Right lobe of liver (tissue), 6 donors: Measurements from ENCODE around the gene ACSL5. TPM values are rescaled to one million over a fixed set of nuclear protein-coding genes. Genes with fewer than 3 reads are reported as not detected.
A peak's percentile ranks its signal among the peaks of the same experiment; 100 is the strongest.
"Not testable (repeated sequence)": the region's sequence is repeated elsewhere in the genome, so short reads cannot be mapped to it uniquely, and the experiment has no call there.

Experiments used
- ATAC-seq, 4 donors: fragments of 200-7000 bp; cut with Tn5 transposase; one replicate each; pipeline ENCODE4 v1.9.1; 2020; ENCODE audit warnings: mild to moderate bottlenecking in 4 of 4, moderate library complexity in 4 of 4
- DNase-seq, 3 donors: peaks; one replicate each; pipeline ENCODE4 v3.0.0-alpha.2; 2020
- H3K27ac ChIP-seq, 3 donors: fragments of 200-600 bp; one replicate each; pipeline ENCODE4 v1.8.0; 2022
- H3K27me3 ChIP-seq, 2 donors: fragments of 200-600 bp; one replicate each; pipeline ENCODE4 v1.8.0; 2022
- H3K36me3 ChIP-seq, 4 donors: fragments of 200-600 bp; sonication (generic) in 1 of 4; one replicate each; pipeline versions ENCODE4 v1.5.1 to v1.8.0; 2017 to 2022; ENCODE audit warnings: control low read depth in 1 of 4
- H3K4me1 ChIP-seq, 4 donors: fragments of 200-600 bp; sonication (generic) in 1 of 4; one replicate each; pipeline versions ENCODE4 v1.5.1 to v1.8.0; 2017 to 2022; ENCODE audit warnings: control low read depth in 1 of 4
- H3K4me3 ChIP-seq, 3 donors: fragments of 200-600 bp; one replicate each; pipeline ENCODE4 v1.8.0; 2022
- H3K9me3 ChIP-seq, 4 donors: fragments of 200-600 bp; sonication (generic) in 1 of 4; one replicate each; pipeline versions ENCODE4 v1.5.1 to v1.8.0; 2017 to 2022; ENCODE audit warnings: control low read depth in 1 of 4
- POLR2A ChIP-seq: fragments of 450-650 bp; IDR thresholded peaks from one replicate; pipeline ENCODE4 v1.6.1; 2017; ENCODE audit warnings: antibody characterized with exemption, mild to moderate bottlenecking
- WGBS: methylation state at CpG from one replicate; pipeline ENCODE4 v1.1.6; 2018; ENCODE audit warnings: low coverage, low lambda C conversion rate; ENCODE audit not compliant: insufficient coverage; ENCODE audit errors: missing lambda C conversion rate; 5-methylcytosine and 5-hydroxymethylcytosine counted together
- intact Hi-C, 2 donors: fragments of 100-400 bp; cut with DNase I; formaldehyde crosslinking; loops; one replicate each; pipeline versions ENCODE4 v1.11.2 to v1.14.1; 2022
- total RNA-seq, 6 experiments: library from RNA; depleted of rRNA in 2 of 6; stranded (reverse); fragments of >200 nt in 2 of 6; fragmentation: NEBNext Ultra II Directional in 3 of 6; extraction: Animal tissue kit (Norgen Biotek cat#: 25700) in 3 of 6; gene quantifications; one replicate each; pipeline versions ENCODE4 v1.1.0 to v1.2.4, GENCODE V29; 2016 to 2023
- TF ChIP-seq, protein P1 (sequence below), 4 donors: fragments of 200-600 bp in 3 of 4; fragments of 450-650 bp in 1 of 4; IDR thresholded peaks; one replicate each; pipeline versions ENCODE4 v1.5.1 to v1.8.0; 2016 to 2022; ENCODE audit warnings: antibody characterized with exemption in 4 of 4, mild to moderate bottlenecking in 2 of 4
- donor health status: DM: no; HTN: yes; CAD: no.
- donor health status: DM: no; HTN: no; CAD: no.
- donor health status: DM: no; HTN: no; CAD: no.
- donor health status: DM: no; HTN: yes; CAD: no.
- donor health status: DM: no; HTN: yes; CAD: no.

ACSL5 gene
- total RNA-seq, 6 experiments from 2014 or later: 35.1 to 92.4 (median 73.8) TPM

DNA sequence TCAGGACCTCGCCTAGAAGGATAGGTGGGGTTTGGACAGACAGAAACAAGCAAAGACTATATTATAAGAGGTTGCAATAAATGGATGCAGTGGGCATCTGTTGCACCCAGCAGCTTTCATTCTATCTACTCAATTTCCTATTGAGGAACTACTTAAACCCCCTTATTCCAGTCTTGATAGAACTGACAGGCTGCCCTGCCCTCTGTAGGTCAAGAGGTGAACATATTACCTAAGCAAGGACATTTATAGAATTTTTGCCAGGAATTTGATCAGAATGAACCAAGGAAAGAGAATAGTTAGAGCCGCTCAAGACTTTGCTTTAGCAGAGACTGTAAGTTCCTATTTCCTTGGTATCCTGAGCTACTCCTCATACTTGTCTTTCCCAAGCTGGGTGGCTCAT is 82.6 kb downstream of the ACSL5 start:
- no peak for ATAC-seq
- 77% methylated on average over 2 of the region's 2 CpGs for WGBS
- TF ChIP-seq POLR2A: no peak
- TF ChIP-seq, protein P1, sequence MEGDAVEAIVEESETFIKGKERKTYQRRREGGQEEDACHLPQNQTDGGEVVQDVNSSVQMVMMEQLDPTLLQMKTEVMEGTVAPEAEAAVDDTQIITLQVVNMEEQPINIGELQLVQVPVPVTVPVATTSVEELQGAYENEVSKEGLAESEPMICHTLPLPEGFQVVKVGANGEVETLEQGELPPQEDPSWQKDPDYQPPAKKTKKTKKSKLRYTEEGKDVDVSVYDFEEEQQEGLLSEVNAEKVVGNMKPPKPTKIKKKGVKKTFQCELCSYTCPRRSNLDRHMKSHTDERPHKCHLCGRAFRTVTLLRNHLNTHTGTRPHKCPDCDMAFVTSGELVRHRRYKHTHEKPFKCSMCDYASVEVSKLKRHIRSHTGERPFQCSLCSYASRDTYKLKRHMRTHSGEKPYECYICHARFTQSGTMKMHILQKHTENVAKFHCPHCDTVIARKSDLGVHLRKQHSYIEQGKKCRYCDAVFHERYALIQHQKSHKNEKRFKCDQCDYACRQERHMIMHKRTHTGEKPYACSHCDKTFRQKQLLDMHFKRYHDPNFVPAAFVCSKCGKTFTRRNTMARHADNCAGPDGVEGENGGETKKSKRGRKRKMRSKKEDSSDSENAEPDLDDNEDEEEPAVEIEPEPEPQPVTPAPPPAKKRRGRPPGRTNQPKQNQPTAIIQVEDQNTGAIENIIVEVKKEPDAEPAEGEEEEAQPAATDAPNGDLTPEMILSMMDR (IDR thresholded peaks at IDR 0.05): peak in 1 of 4 donors; percentile 8

DNA sequence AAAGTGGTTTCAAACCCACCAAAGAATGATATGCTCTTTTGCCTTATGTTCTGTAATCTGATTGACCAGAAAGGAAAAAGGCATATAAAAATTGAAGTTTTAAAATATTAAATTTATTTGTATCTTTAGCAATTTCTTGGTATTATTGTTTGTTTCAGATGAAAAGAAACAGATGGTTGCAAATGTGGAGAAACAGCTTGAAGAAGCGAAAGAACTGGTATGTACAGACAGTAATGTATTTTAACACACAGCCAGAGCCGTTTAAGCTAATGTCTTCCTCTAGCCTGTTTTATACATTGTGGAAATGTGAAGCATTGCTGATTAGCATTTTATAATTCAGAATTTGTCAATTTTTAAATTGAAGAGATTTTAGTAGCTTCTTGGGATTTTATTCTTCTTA is 86.5 kb downstream of the ACSL5 start:
- DNase-seq (no peak), ATAC-seq (no peak)
- Histone ChIP-seq H3K27ac (no peak overlapping the region), H3K36me3 (peaks cover 0 to 7% (median 1%) of the 10 kb centered on the region in 4 donors), H3K9me3 (no peaks in the 10 kb centered on the region), H3K27me3 (no peaks in the 10 kb centered on the region), H3K4me3 (no peak overlapping the region), H3K4me1 (no peaks in the 10 kb centered on the region)
- WGBS: 100% methylated on average over 2 of the region's 2 CpGs
- TF ChIP-seq, protein P1 (IDR thresholded peaks at IDR 0.05): no peak
- TF ChIP-seq POLR2A: no peak
- intact Hi-C loops: no loop called here

More for the DNA sequence above, 82.6 kb downstream of the ACSL5 start:
- H3K36me3 ChIP-seq: no peaks in the 10 kb centered on the region
- no peak overlapping the region for H3K27ac ChIP-seq
- intact Hi-C loops: no loop called here
- no peak for DNase-seq
- H3K4me1 ChIP-seq: no peaks in the 10 kb centered on the region
- no peaks in the 10 kb centered on the region for H3K9me3 ChIP-seq
- H3K27me3 ChIP-seq: no peaks in the 10 kb centered on the region
- no peak overlapping the region for H3K4me3 ChIP-seq

DNA sequence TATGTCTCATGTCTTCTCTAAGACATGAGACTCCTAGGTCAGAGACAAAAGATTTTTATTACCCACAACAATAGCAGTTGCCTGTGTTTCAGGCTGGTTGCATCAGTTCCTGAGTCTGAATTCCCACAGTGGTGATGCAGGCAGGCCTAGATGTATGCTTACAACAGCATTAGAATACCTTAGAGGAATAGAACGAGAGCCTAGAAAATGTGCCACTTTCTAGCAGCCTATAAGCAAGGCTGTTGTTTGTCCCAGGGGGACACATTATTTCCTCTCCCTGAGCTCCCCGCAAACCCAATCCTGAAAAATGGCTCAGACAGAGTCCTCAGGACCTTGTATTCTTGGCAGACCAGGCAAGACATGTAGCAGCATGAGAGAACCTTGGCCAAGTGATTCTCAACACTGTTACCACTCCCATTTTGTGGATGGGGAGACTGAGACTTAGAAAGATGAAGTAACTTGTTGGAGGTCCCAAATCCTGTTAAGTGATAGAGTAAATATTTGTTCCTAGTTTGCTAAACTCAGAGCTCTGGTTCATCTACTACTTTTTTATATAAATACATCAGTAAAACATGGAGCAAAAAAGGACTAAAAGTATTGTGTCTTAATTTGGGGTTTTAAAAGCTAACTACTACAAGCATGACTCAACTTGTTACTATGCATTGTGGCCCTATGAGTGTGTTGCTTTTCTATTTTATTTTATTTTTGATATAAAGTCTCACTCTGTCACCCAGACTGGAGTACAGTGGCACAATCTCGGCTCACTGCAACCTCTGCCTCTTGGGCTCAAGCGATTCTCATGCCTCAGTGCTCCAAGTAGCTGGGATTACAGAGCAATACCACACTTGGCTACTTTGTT is 87.3 kb downstream of the ACSL5 start:
- no peak for DNase-seq
- no peak overlapping the region for H3K27ac ChIP-seq
- no peak for ATAC-seq
- no peaks in the 10 kb centered on the region for H3K4me1 ChIP-seq
- H3K9me3 ChIP-seq: no peaks in the 10 kb centered on the region
- intact Hi-C loops: no loop called here
- 100% methylated on average over 3 of the region's 4 CpGs for whole genome bisulfite sequencing
- no peak overlapping the region for H3K4me3 ChIP-seq
- H3K27me3 ChIP-seq: no peaks in the 10 kb centered on the region
- H3K36me3 ChIP-seq: peaks cover 0 to 9% (median 1%) of the 10 kb centered on the region in 4 donors
- TF ChIP-seq, protein P1 (IDR thresholded peaks at IDR 0.05): no peak
- TF ChIP-seq POLR2A: no peak

DNA sequence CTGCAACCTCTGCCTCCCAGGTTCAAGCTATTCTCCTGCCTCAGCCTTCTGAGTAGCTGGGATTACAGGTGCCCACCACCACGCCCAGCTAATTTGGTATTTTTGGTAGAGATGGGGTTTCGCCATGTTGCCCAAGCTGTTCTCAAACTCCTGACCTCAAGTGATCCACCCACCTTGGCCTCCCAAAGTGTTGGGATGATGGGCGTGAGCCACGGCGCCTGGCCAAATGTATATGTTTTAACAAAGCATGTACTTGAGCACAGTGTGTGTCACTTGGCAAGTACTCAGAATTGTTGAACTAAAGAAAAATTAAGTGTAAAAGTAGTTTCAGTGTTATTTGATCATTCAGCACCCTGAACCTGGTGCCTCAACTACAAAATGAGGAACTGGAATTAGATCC is 90.2 kb downstream of the ACSL5 start:
- H3K4me3 ChIP-seq, DNase-seq, ATAC-seq, H3K27me3 ChIP-seq, H3K9me3 ChIP-seq, intact Hi-C loops, H3K4me1 ChIP-seq, H3K36me3 ChIP-seq, H3K27ac ChIP-seq: not testable (repeated sequence)
- 98% methylated on average over 5 of the region's 5 CpGs for WGBS

DNA sequence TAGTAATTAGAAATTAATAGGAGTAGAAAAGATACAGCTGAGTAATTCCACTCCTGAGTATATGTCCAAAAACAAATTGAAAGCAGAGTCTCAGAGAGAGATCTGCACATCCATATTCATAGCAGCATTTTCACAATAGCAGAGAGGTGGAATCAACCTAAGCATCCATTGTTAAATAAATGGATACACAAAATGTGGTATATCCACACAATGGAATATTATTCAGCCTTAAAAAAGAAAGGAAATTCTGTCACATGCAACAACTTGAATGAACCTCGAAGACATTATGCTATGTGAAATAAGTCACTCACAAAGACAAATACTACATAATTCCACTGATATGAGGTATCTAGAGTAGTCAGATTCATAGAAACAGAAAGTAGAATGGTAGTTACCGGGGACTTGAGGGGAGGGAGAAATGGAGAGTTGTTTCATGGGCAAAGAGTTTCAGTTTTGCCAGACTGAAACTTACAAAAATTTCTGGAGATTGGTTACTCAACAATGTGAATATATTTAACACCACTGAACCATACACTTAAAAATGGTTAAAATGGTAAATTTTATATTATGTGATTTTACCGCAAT is 91.5 kb downstream of the ACSL5 start:
- Histone ChIP-seq H3K27me3 (no peaks in the 10 kb centered on the region), H3K27ac (no peak overlapping the region), H3K36me3 (peaks cover 0 to 9% (median 1%) of the 10 kb centered on the region in 4 donors), H3K4me3 (no peak overlapping the region), H3K4me1 (no peaks in the 10 kb centered on the region), H3K9me3 (no peaks in the 10 kb centered on the region)
- ATAC-seq (no peak), DNase-seq (no peak)
- intact Hi-C loops: no loop called here
- 90% methylated on average over 3 of the region's 3 CpGs for WGBS
- TF ChIP-seq POLR2A: no peak
- TF ChIP-seq, protein P1 (IDR thresholded peaks at IDR 0.05): no peak
